Transverse colon (tissue), 4 donors: ENCODE data around the gene LDB2. TPM values are rescaled to one million over a fixed set of nuclear protein-coding genes. Genes with fewer than 3 reads are reported as not detected.
A peak's percentile ranks its signal among the peaks of the same experiment; 100 is the strongest.

Experiments used
- DNase-seq: peaks from one replicate; pipeline ENCODE4 v3.0.0-alpha.2; 2019
- H3K27ac ChIP-seq, 4 donors: fragments of 200-600 bp; sonication (generic); 2 replicates each; pipeline ENCODE4 v1.5.1; 2016 to 2018; ENCODE audit warnings: inconsistent platforms in 4 of 4
- H3K27me3 ChIP-seq: fragments of 200-600 bp; sonication (generic); 2 replicates; pipeline ENCODE4 v1.5.1; 2017; ENCODE audit warnings: inconsistent platforms
- H3K36me3 ChIP-seq, 4 donors: fragments of 200-600 bp; sonication (generic); 2 replicates each; pipeline ENCODE4 v1.5.1; 2017 to 2019; ENCODE audit warnings: inconsistent platforms in 4 of 4
- H3K4me1 ChIP-seq, 4 donors: fragments of 200-600 bp; sonication (generic); 2 replicates each; pipeline ENCODE4 v1.5.1; 2017 to 2020; ENCODE audit warnings: inconsistent platforms in 4 of 4
- H3K4me3 ChIP-seq, 4 donors: fragments of 200-600 bp; sonication (generic); 1 replicate in 1 of 4; 2 replicates in 3 of 4; pipeline versions ENCODE4 v1.5.1 to v1.6.1; 2017 to 2019; ENCODE audit warnings: inconsistent platforms in 4 of 4
- H3K9me3 ChIP-seq, 2 donors: fragments of 200-600 bp; sonication (generic); 2 replicates each; pipeline ENCODE4 v1.5.1; 2017 to 2019; ENCODE audit warnings: inconsistent platforms in 2 of 2
- EP300 ChIP-seq: sonication (generic); formaldehyde crosslinking; IDR thresholded peaks from one replicate; pipeline ENCODE4 v1.6.1; 2017; ENCODE audit warnings: antibody characterized with exemption, low read depth
- POLR2A ChIP-seq: fragments of 450-650 bp; IDR thresholded peaks from one replicate; pipeline ENCODE4 v1.6.1; 2016; ENCODE audit warnings: antibody characterized with exemption, mild to moderate bottlenecking, moderate library complexity
- POLR2AphosphoS5 ChIP-seq, 3 donors: sonication (generic); formaldehyde crosslinking; IDR thresholded peaks; one replicate each; pipeline ENCODE4 v1.6.1; 2016; ENCODE audit warnings: antibody characterized with exemption in 3 of 3
- WGBS, 2 donors: methylation state at CpG; one replicate each; pipeline ENCODE4 v1.1.5; 2018; ENCODE audit warnings: low coverage in 1 of 2; 5-methylcytosine and 5-hydroxymethylcytosine counted together
- in situ Hi-C, 4 donors: fragments of 200-750 bp; cut with MboI; loops; one replicate each; pipeline versions ENCODE4 v1.15.0 to v1.15.1; 2017; ENCODE audit warnings: low sequenced_read_pairs in 3 of 4, low pct_ligation_motif_present in 1 of 4, low pct_unique_long_range_greater_than_20kb in 1 of 4
- intact Hi-C: fragments of 100-400 bp; cut with DNase I; formaldehyde crosslinking; loops from one replicate; pipeline ENCODE4 v1.15.1; 2023; ENCODE audit warnings: low total_unique reads
- total RNA-seq, 4 donors: library from RNA; depleted of rRNA; stranded (reverse); fragments of >200 nt; gene quantifications; one replicate each; pipeline ENCODE4 v1.1.0, GENCODE V29; 2016
- TF ChIP-seq, protein P1 (sequence below), 5 experiments: fragments of 200-600 bp in 3 of 5; fragments of 450-650 bp in 2 of 5; sonication (generic) in 3 of 5; IDR thresholded peaks; 1 replicate in 2 of 5; 2 replicates in 3 of 5; pipeline ENCODE4 v1.5.1; 2016 to 2017; ENCODE audit warnings: antibody characterized with exemption in 5 of 5, inconsistent platforms in 3 of 5, mild to moderate bottlenecking in 2 of 5, moderate library complexity in 1 of 5

Gene LDB2
- total RNA-seq, 4 donors from 2014 or later, result 7.0 to 46.6 (median 8.9) TPM

- Histone ChIP-seq H3K36me3 (no peaks in the 10 kb centered on the region), H3K4me1 (no peaks in the 10 kb centered on the region), H3K27ac (no peak overlapping the region), H3K9me3 (no peaks in the 10 kb centered on the region), H3K4me3 (no peak overlapping the region), H3K27me3 (no peaks in the 10 kb centered on the region)
- TF ChIP-seq EP300, result no peak
- TF ChIP-seq, protein P1, sequence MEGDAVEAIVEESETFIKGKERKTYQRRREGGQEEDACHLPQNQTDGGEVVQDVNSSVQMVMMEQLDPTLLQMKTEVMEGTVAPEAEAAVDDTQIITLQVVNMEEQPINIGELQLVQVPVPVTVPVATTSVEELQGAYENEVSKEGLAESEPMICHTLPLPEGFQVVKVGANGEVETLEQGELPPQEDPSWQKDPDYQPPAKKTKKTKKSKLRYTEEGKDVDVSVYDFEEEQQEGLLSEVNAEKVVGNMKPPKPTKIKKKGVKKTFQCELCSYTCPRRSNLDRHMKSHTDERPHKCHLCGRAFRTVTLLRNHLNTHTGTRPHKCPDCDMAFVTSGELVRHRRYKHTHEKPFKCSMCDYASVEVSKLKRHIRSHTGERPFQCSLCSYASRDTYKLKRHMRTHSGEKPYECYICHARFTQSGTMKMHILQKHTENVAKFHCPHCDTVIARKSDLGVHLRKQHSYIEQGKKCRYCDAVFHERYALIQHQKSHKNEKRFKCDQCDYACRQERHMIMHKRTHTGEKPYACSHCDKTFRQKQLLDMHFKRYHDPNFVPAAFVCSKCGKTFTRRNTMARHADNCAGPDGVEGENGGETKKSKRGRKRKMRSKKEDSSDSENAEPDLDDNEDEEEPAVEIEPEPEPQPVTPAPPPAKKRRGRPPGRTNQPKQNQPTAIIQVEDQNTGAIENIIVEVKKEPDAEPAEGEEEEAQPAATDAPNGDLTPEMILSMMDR (IDR thresholded peaks at IDR 0.05), result no peak
- no peak for TF ChIP-seq POLR2AphosphoS5 (IDR thresholded peaks at IDR 0.05)
- TF ChIP-seq POLR2A, result no peak
- DNase-seq, result no peak
- WGBS, 2 donors, result 70% methylated on average over 1 of the region's 1 CpG; no CpG with 5 or more reads in 1 of the 2 donors
- intact Hi-C loops, result no loop called here
- in situ Hi-C loops, result no loop called here
Observed at GRCh38 chr4:16521156-16521915, 377.1 kb downstream of the LDB2 start.

DNA sequence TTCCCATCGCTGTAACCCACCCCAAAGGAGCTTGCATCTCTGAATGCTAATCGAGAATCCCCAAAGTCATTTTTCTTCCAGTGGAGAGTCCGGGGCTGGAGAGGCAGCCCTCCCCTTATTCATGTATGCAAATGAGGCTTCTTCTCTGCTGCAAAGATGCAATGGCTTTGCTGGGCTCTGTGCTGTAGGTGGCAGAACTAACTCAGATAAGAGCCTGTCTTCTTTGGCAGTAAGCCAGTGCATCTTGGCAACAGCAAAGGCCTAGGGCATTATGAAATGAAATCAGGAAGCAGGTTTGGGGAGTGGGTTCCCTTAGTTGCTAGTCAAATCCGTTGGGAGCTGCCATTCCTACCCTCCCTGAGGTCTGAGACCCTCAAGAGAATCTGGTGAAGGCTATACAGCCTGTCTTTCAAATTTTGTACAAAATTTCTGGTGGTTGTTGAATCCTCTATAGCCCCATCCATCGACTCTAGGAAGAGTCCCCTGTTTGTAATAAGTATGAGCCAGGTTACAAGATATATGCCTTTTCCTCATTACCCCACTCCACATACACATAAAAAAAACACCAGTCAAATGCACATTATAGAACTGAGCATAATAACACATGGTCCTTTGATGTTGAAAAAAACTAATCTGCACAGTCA is 381.5 kb downstream of the LDB2 start:
- WGBS, 2 donors, result 39 to 60% methylated on average over 1 to 5 of the region's 5 CpGs
- TF ChIP-seq POLR2AphosphoS5 (IDR thresholded peaks at IDR 0.05), result no peak
- TF ChIP-seq, protein P1 (IDR thresholded peaks at IDR 0.05), result no peak
- TF ChIP-seq POLR2A, result no peak
- no peak for TF ChIP-seq EP300
- intact Hi-C loops (no loop called here), in situ Hi-C loops (no loop called here)
- Histone ChIP-seq H3K27ac (no peak overlapping the region), H3K36me3 (no peaks in the 10 kb centered on the region), H3K27me3 (no peaks in the 10 kb centered on the region), H3K9me3 (no peaks in the 10 kb centered on the region), H3K4me1 (no peaks in the 10 kb centered on the region), H3K4me3 (no peak overlapping the region)
- no peak for DNase-seq

DNA sequence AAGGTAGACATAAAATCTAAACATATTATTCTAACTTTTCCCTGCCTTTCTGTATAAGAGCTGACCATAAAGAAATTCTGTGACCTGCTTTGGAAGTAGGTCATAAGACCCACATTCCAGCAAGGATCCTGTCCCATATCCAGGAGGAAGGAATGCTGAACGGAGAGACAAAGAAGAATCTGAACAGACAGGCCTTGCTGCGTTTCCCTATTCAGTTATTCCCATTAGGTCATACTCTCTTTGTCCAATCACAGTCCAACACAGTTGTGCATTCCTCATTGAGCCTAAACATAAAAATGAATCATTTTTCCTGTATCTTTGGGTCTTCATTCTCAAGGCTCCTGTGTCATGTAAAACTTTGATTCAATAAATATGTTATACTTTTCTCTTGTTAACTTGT is 384.6 kb downstream of the LDB2 start:
- in situ Hi-C loops (no loop called here), intact Hi-C loops (no loop called here)
- Histone ChIP-seq H3K4me3 (no peak overlapping the region), H3K27ac (no peak overlapping the region), H3K27me3 (no peaks in the 10 kb centered on the region), H3K9me3 (peaks cover 0 to 4% of the 10 kb centered on the region in 2 donors), H3K4me1 (no peaks in the 10 kb centered on the region), H3K36me3 (no peaks in the 10 kb centered on the region)
- WGBS, 2 donors, result 67 to 74% methylated on average over 2 of the region's 2 CpGs
- TF ChIP-seq POLR2AphosphoS5 (IDR thresholded peaks at IDR 0.05), result no peak
- no peak for TF ChIP-seq POLR2A
- TF ChIP-seq EP300, result no peak
- TF ChIP-seq, protein P1 (IDR thresholded peaks at IDR 0.05), result no peak
- no peak for DNase-seq

DNA sequence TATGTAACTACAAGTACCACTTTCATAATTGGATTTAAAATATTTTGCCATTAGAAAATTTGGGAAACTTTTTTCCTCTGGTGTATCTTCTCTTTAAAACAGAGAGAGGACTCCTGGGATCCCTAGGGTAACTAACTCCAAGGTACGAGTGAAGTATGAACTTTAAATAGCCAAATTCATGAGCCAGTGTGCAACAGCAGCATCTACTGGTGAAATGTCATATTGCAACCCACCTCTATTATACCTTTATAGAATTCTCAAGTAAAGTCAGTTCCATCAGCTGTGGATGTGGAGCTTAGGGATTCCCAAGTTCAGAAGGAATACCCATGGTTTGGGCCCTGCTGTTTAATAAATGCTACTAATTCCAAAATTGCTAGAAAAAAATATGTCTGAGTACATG is 389.5 kb downstream of the LDB2 start:
- Histone ChIP-seq H3K27ac (no peak overlapping the region), H3K27me3 (no peaks in the 10 kb centered on the region), H3K36me3 (no peaks in the 10 kb centered on the region), H3K9me3 (peaks cover 0 to 7% of the 10 kb centered on the region in 2 donors), H3K4me1 (no peaks in the 10 kb centered on the region), H3K4me3 (no peak overlapping the region)
- TF ChIP-seq, protein P1 (IDR thresholded peaks at IDR 0.05), result peak in 1 of 5 experiments; percentile 6
- no peak for TF ChIP-seq POLR2AphosphoS5 (IDR thresholded peaks at IDR 0.05)
- 38 to 74% methylated on average over 1 of the region's 1 CpG for WGBS, 2 donors
- intact Hi-C loops, result no loop called here
- in situ Hi-C loops, result no loop called here
- no peak for DNase-seq
